OCI-LY7 (cell line): Measurements from ENCODE around the gene GBF1.

Experiments used
- CTCF ChIP-seq: fragments of 200-600 bp; sonication (generic); conservative IDR thresholded peaks from 2 replicates; pipeline ENCODE4 v1.5.1; 2014; ENCODE audit warnings: mild to moderate bottlenecking, antibody characterized with exemption, low read length, moderate library complexity, mixed read lengths
- EZH2phosphoT487 ChIP-seq: fragments of 200-600 bp; sonication (generic); IDR thresholded peaks from 2 replicates; pipeline ENCODE4 v1.6.1; 2018; ENCODE audit warnings: low read depth, borderline replicate concordance, mild to moderate bottlenecking, mixed run types, antibody characterized with exemption, low read length, moderate library complexity, mixed read lengths

GRCh38 chr10:102247734-102248133, 2.4 kb downstream of the GBF1 start:
- TF ChIP-seq EZH2phosphoT487, result no peak
- no peak for TF ChIP-seq CTCF
